Activated T-helper 1 cell treated with Interleukin-2 at 50 U/mL for 16 hours (primary cell): ENCODE data around the gene ADAM22.
"Not testable (repeated sequence)": the region's sequence is repeated elsewhere in the genome, so short reads cannot be mapped to it uniquely, and the experiment has no call there.

Experiments
- DNase-seq: peaks from one replicate; pipeline ENCODE4 v3.0.0-alpha.2; 2020; ENCODE audit warnings: low read depth

Gene ADAM22

DNA sequence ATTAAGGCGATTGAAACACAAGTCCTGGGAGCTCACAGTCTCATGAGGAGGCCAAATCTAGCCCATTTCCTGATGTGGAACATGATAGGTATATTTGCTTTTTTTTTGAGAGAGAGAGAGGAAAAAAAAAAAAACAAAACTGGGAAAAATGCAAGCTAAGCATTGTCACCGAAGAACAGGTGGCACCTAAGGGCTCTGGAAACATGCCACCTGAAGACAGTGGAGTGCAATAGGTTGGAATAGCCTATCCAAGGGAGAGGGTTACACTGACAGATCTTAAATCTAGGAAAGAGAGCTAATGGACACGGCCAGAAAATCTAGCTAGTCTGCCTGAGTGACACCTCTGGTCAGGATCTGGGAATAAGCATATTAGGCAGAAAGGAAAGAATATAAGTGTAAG is 175.6 kb downstream of the ADAM22 start:
- DNase-seq, result no peak

DNA sequence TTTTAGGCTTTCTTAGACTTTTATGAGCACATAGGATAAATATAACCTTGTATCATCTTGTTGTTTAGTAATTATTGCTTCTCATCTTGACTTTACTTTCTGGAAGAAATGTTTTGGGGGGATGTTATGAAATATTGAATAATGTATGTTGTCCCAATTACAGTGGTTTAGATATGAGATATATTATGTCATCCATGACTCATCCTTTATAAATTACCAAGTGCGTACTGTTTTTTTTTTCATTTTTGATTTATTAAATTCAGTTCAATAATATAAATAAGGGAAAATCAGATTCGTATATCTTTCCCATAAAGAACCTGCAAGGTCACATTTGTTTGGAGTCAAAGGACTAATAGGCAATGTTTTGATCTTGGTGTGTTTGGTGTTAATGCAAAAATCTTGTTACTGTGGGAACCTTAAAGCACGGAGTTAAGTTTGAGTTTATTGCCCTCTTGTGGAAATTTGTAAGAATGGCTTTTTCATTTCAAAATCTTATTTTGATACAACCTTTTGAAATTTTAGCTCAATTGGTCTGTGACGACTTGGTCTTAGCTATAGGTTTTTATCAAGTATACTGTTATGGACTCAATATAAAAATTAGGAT is 177.2 kb downstream of the ADAM22 start:
- no peak for DNase-seq

DNA sequence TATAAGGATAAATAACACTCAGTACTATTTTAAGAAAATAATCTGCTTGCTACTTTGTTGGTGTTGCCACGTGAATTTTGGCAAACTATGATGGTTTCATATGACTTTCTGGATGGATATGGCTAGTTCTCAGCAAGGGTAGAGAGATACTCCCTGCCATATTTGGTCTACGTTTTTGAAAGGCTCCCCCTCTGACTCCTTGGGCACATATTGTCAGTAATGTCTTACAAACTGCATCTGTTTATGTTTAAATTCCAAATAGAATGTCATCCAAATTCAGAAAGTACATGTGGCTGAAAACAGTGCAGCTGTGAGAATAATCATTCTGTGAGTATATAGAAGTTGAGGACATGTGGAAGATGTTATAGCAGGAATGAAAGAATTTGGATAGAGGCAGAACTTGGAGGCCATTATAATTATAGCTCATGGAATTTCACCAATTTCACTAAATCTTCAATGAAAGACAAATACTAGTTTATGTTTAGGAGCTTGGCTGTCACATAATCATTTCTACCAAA is 178.0 kb downstream of the ADAM22 start:
- no peak for DNase-seq

DNA sequence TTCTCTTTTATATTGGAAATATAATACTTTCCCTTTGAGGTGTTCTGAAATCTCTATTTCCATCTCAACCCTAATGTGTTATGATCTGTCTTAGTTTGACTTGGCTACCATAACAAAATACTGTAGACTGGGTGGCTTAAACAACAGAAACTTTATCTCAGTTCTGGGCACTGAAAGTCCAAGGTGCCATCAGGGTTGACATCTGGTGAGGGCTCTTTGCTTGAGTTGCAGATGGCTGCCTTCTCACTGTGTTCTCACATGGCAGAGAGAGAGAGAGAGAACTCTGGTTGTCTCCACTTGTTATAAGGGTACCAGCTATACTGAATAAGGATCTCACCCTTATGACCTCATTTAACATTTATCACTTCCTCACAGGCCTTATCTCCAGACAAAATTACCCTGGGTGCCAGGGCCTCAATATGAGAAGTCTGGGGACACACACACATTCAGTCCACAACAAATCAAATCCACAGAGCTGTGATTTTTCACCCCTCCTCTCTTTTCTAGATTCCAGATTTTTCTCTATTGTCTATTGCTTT is 181.3 kb downstream of the ADAM22 start:
- DNase-seq, result no peak

DNA sequence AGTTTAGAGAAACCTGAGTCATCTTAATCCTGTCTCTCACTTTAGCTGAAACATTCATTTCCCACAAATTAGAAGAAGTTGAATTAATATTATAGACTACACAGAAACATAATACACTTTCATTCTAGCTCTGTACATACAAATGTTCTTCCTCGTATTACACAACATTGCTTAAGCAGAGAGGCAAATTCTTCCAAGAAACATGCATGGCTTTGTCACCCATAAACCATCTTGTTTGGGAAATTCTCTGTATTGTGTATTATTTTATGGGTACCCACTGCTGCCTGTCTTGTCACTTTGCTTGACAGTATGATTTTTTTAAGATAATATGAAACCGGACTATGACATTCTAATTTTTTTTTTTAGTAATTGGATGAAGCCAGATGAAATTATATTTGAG is 181.8 kb downstream of the ADAM22 start:
- DNase-seq, result no peak

DNA sequence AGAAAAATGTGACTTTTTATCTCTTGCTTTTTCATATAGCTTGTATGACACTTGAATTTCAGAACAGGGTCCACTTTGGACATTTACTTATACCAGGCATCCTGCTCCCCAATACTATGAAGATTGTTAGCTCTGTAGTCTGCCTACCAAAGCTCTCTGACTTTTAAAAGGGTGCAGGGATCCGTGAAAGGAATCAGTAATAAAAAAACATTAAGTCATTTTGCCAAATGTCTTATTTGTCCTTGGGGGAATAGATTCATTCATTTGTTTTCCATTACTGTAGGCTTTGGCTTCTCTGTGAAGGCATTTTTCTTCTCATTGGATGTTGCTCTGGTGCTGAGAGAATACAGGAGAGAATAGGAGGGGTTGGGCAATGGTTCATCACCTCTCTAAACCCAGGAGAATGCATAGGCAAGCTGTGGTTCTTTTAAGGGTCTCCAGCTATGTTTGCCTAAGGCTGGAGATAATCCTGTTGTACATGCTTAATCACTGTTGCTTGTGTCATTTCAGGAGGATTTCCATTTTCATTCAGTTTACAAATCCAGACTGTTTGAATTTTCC is 182.3 kb downstream of the ADAM22 start:
- DNase-seq, result no peak

DNA sequence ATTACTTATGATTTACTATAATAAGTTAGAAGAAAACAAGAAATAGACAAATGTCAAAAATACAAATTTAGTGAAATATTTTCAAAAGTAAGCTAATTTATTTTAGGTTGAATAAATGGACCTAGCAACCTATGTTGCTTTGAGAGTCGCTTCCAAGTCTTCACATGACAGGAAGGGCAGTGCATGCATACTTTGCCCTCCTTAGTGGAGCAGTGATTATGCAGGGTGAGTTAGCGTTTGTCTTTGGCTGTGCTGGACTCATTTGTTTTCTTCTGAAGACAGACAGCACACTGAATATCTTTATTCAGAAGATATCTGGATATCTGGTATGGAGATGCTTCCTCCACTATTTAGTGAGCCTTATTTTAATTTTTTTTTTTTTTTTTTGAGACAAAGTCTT is 183.3 kb downstream of the ADAM22 start:
- DNase-seq, result no peak

DNA sequence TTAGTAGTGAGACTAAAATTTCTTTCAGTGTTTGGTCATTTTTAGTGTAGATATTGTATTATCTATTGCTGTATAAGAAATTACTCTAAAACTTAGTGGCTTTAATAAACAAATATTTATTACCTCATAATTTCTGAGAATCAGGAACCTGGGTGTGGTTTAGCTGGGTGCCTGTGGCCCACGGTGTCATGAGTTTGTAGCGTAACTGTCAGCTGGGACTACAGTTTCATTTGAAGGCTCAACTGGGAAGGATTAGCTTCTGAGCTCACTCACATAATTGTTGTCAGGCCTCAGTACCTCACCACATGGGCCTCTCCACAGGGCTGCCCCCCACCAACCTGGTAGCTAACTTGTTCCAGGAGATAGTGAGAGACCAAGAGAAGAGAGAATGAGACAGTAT is 187.3 kb downstream of the ADAM22 start:
- no peak for DNase-seq

DNA sequence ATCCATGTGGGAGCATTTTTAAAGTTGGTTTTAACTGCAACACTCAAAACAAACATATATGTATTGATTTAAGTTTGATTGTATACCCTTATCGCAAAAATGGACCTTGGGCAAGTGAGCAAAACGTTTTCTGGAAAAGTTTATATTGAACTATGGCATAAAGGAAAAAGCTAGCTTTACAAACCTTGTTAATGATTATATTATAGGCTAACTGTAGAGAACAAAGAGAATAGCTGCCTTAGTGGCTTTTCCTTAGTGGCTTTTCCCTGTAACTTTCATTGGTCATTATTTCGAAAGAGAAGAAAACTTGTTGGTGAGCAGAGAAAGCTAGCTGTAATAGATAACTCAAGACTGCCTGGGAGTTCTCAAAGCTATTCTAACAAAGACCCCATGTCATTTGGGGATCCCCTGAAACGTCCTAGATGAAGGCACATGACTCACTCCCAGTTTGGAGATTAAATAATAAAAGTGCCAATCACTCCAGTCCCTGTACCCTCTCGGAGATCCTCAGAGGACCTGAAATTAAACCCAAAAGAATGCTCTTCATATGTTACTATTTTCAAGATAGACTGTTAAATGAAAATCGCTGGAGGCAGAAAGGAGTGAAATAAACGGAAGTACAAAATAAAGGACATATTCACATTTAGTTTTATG is 193.7 kb downstream of the ADAM22 start:
- DNase-seq, result no peak

DNA sequence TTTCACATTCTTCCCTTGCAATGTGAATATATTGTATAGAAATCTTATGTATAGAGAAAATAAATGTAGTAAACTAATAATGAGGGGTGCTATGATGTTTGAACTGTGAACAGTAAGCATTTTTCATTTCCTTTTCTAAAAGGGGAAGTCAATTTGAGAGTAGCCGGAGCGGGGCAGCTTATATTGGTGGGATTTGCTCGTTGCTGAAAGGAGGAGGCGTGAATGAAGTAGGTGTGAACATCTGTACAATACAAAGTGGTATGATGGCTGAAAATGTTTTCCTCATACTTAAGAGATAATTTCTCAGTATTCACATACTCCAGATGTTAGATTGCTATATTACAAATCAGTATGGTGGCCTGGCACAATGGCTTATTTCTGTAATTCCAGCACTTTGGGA is 198.7 kb downstream of the ADAM22 start:
- no peak for DNase-seq

DNA sequence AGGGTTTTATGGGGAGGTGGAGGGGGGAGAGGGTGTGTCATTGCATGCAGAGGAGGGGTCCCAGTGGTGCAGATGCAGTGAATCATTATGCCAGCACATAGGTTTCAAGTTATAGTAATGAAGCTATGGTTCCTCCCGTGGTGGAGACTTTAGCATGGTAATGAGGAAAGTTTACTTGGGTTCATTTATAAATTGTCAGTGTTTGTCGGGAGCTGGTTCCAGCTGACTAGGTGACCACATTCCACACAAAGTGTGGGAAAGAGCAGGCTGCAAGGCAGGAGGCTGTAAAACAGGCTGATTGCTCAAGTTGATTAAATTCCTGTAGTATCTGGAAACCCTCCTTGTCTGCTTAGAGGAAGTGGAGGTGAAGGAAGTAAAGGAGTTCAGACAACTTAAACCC is 206.9 kb downstream of the ADAM22 start:
- DNase-seq, result no peak

DNA sequence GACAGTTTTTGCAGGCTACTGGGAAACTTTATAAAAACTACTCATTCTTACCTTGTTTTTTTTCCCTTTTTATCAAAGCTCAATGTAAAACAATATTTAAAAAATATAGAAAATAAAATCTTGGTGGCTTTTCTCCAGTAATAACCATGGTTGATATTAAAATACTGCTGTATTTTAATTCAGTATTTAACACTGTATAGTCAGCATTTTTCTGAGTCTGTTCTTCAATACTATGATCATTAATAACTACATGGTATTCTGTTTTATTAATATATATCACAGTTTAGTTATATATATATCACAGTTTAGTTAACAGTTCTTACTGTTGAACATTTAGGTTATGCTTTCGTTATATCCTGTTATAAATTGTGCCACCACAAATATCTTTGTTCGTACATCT is 207.4 kb downstream of the ADAM22 start:
- DNase-seq, result no peak

DNA sequence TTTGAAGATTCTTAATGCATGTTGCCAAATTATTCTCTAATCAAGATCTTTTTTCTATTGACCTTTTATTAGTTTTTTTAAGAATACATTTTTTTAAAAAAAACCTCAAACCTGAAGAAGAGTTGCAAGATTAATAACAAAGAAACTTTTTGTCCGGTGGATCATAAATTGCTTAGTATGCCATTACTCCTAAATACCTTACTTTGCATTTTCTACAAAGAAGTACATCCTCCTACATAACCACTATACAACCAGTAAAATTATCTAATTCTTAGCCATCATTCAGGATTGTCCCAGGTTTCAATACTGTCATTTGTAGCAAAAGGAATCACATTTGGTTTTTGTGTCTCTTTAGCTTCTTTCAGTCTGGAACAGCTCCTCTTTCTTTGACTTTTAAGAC is 207.9 kb downstream of the ADAM22 start:
- no peak for DNase-seq

DNA sequence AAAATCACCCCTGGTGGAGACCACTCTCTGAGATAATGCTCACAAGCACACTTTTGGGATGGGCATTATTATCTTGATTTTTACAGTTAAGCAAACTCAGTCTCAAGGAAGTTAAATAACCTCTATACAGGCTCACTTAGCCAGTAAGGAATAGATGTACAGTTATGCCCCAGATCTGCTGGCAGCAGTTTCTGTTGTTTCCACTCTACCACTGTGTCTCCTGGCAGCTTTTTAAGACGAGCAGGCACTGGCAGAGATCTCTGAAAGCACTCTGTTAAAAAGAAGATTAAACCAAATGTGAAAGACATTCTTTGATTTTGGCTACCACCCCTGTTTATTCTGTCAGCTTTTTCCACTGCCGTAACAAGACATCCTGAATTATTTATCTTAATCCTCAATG is 212.6 kb downstream of the ADAM22 start:
- DNase-seq, result no peak

DNA sequence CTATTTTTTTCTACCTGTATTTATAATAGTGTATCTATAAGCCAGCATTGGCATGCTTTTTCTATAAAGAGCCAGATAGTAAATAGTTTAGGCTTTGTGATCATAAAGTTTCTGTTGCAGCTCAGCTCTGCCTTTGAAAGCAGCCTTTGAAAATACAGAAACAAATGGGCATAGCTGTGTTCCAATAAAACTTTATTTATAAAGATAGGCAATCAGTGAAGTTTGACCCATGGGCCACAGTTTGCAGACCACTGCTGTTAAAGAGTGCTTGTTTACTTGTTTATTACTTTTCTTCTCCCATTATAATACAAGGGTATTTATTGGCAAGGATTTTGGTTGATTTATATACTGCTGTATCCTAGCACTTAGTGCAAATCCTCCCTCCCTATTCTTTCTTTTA is 213.3 kb downstream of the ADAM22 start:
- DNase-seq, result no peak

DNA sequence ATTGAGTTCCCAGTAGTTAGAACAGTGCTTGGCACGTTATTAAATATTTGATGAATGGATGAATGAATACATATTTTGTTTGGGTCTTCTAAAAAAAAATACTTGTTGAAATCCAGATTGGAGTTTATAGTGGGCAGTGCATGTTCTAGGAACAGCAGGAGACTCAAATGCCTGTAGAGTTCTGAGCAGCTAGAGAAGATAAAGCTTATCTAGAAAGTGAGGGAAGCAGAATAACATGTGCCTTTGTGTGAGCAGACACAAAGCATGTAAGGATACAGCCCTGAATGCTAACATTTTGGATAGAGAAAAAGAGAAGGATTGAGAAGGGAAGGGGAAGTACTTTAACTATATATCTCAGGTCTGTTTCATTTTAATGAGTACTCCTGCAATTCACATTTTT is 213.9 kb downstream of the ADAM22 start:
- no peak for DNase-seq

DNA sequence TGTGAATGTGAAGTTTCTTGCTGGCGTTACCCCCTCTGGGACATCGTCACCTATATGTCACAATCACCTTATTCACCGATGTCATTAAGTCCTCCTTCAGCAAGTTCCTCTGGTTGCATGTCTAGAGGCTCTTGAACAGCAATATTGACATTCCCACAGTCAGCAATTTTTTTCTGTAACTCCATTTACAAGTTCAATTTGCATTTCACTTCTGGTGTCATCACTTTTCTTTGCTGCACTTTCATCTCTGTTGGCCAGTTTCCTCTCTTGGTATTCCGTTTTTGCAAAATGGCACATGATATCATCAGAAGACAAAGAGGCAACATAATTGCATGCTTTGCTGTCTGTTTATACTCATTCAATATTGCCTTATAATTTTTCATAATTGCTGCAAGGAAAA is 216.0 kb downstream of the ADAM22 start:
- DNase-seq, result no peak

DNA sequence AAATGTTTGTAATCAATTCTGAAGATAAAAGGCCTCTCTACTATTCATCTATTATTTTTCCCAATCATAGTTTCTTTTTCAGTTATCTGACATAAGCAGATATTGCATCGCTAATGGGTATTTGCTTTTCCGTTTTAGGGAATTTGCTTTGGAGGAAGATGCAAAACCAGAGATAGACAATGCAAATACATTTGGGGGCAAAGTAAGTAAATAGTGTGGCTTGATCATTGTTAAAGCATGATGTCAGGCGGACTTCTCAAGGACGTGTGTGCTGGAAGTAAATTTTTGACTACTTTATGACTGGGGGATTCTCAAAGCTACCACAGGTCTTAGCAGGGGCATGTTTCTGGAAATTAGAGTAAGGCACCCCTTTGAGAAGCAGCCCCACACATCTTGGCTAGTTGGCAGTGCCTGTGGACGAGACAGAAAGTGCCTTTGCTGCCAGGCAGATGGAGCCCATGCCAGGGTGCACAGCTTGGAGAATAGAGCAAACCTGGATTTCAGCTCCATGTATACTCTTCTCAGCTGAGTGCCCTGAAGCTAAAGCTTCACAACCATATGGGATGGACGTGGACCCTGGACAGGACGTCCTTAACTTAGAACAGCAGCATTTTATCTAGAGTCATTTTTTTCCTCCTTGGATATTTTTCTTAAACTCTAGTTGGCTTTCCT is 217.2 kb downstream of the ADAM22 start:
- DNase-seq, result no peak

DNA sequence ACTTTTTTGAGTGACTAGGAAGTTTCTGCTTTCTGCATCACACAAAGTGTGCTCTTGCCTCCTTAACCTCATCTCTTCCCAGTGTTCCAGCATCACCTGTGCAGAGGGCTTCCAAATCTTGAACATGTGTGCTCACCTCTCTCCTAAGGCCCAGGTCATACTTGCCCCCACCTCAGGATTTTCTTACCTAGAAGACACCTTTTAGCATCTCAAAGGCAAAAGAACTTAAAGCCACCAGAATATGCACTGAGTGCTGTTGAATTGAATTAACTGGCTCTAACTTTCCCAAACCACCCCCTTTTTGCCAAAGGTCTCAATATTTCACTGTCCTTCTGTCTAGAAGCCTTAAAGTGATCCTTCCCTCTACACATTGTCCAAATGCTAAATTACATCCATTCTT is 219.3 kb downstream of the ADAM22 start:
- DNase-seq, result no peak

DNA sequence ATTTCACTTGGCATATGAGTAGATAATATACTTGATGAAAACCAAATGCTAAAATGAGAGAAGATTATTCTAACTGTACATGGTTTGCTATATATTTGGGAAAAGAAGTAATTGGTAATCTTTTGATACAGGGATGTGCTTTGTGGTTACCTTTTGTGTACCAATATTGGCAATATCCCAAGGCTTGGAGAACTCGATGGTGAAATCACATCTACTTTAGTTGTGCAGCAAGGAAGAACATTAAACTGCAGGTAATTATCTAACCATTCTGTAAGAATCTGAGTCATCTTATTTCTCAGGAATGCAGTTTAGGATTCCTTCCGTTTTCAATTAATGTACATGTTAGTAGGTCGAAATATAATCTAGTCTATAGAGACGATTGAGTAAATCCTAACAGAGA is 221.7 kb downstream of the ADAM22 start:
- DNase-seq, result no peak

DNA sequence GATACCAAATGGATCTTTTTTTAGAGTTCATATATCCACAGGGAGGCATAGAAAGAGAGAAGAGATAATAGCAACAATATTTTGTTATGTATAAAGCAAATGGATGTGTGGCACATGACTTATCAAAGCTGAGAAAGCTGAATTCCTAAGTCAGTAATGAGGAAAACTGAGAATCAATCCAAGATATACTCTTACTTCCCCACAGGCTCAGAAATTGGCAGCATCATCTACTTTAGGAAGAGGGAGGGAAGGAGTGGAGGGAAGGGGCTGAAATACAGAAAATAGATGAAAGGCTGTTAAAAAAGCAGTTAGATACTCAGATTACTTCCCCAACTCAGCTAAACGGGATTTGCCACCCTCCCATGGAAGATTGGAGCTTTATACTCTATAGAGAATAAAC is 222.3 kb downstream of the ADAM22 start:
- DNase-seq, result no peak

DNA sequence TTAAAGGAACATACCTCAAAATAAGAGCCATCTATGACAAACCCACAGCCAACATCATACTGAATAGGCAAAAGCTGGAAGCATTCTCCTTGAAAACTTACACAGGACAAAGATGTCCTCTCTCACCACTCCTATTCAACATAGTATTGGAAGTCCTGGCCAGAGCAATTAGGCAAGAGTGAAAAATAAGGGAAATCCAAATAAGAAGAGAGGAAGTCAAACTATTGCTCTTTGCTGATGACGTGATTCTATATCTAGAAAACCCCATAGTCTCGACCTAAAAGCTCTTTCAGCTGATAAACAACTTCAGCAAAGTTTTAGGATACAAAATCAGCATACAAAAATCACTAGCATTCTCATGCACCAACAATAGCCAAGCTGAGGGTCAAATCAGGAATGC is 225.7 kb downstream of the ADAM22 start:
- not testable (repeated sequence) for DNase-seq

DNA sequence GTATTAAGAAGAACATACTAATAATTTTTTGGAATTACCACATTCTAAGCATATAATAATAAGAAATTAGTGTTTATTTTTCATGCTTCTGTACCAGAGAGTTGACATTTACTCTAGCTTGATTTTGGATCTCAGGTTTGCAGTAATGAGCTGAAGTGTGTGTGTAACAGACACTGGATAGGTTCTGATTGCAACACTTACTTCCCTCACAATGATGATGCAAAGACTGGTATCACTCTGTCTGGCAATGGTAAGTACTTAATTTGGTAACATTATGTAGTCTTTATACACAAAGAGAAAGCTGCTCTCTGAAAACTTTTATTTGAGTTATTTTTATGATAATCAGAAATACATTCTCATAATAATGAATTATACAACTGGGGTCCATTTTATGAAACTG is 231.6 kb downstream of the ADAM22 start:
- no peak for DNase-seq
